GM12892 (cell line): ENCODE measurements around the gene MED16.

ENCODE experiments used
- POLR2A ChIP-seq: IDR thresholded peaks from 2 replicates; pipeline ENCODE4 v1.6.1; 2011; ENCODE audit warnings: low read depth, low read length, control low read depth
- POLR2AphosphoS5 ChIP-seq: IDR thresholded peaks from 2 replicates; pipeline ENCODE4 v1.6.1; 2011; ENCODE audit warnings: low read depth, low read length, control low read depth
- TAF1 ChIP-seq: IDR thresholded peaks from 2 replicates; pipeline ENCODE4 v1.6.1; 2011; ENCODE audit warnings: low read depth, mild to moderate bottlenecking, control low read depth, low read length, borderline replicate concordance

GRCh38 chr19:932648-933552, 39.9 kb upstream of the MED16 start:
- TF ChIP-seq POLR2AphosphoS5 (no peak), POLR2A (no peak), TAF1 (no peak)
